Panc1 (cell line): ENCODE results near the gene VEGFA. TPM values are rescaled to one million over a fixed set of nuclear protein-coding genes. Genes with fewer than 3 reads are reported as not detected.

ENCODE experiments used
- ATAC-seq: fragments of 200-7000 bp; cut with Tn5 transposase; 2 replicates; pipeline ENCODE4 v1.9.1; 2020; ENCODE audit warnings: mild to moderate bottlenecking, moderate library complexity
- BruUV-seq: library from RNA; stranded (reverse); fragments of 400-500 nt; replicated peaks from 2 replicates; lab custom pipeline; 2021; lab: Mats Ljungman, UMichigan
- CTCF ChIA-PET: fragments of 300-600 bp; sonication (Branson Sonifier 250); formaldehyde crosslinking; loops from one replicate; lab custom pipeline; 2022; ENCODE audit warnings: antibody characterized with exemption; lab: Charles Lee
- POLR2A ChIA-PET: fragments of 300-600 bp; sonication (Branson Sonifier 250); formaldehyde crosslinking; loops from one replicate; lab custom pipeline; 2022; ENCODE audit warnings: antibody characterized with exemption; lab: Charles Lee
- DNase-seq: peaks from one replicate; pipeline ENCODE4 v3.0.0-alpha.2; 2010; ENCODE audit warnings: low read depth, low spot score
- H3K27ac ChIP-seq: 2 replicates; pipeline ENCODE4 v1.5.1; 2011; ENCODE audit warnings: mild to moderate bottlenecking, low read length, inconsistent platforms
- H3K27me3 ChIP-seq: fragments of 200-500 bp; sonication (Bioruptor generic); 2 replicates; pipeline ENCODE4 v1.6.0; 2014; ENCODE audit warnings: low read length, inconsistent platforms; ENCODE audit not compliant: control insufficient read depth, insufficient read depth
- H3K36me3 ChIP-seq: fragments of 200-500 bp; sonication (Bioruptor generic); 2 replicates; pipeline ENCODE4 v1.5.1; 2014; ENCODE audit warnings: inconsistent platforms, mild to moderate bottlenecking, low read length, moderate library complexity; ENCODE audit not compliant: control insufficient read depth, insufficient read depth
- H3K4me1 ChIP-seq: 2 replicates; pipeline ENCODE4 v1.5.1; 2011; ENCODE audit warnings: inconsistent platforms, mild to moderate bottlenecking, low read length, moderate library complexity; ENCODE audit not compliant: control insufficient read depth, insufficient read depth
- H3K4me3 ChIP-seq, 2 experiments: 2 replicates each; pipeline ENCODE4 v1.5.1; 2011 to 2012; ENCODE audit warnings: low read depth in 2 of 2, low read length in 2 of 2, mild to moderate bottlenecking in 2 of 2, inconsistent platforms in 1 of 2, moderate library complexity in 1 of 2
- H3K9me3 ChIP-seq: fragments of 200-500 bp; sonication (Bioruptor generic); 2 replicates; pipeline ENCODE4 v1.5.1; 2014; ENCODE audit warnings: low read depth, mild to moderate bottlenecking, inconsistent platforms, low read length, moderate library complexity; ENCODE audit not compliant: control insufficient read depth, insufficient read depth
- CTCF ChIP-seq: fragments of 450-650 bp; IDR thresholded peaks from 2 replicates; pipeline ENCODE4 v1.5.1; 2017; ENCODE audit warnings: mild to moderate bottlenecking
- POLR2AphosphoS5 ChIP-seq: IDR thresholded peaks from 2 replicates; pipeline ENCODE4 v1.6.1; 2012; ENCODE audit warnings: mild to moderate bottlenecking, low read depth, low read length, moderate library complexity
- SIN3A ChIP-seq: IDR thresholded peaks from 2 replicates; pipeline ENCODE4 v1.6.1; 2012; ENCODE audit warnings: low read depth, mild to moderate bottlenecking, low read length, moderate library complexity, borderline replicate concordance; ENCODE audit not compliant: insufficient read depth
- TCF7L2 ChIP-seq: IDR thresholded peaks from 2 replicates; pipeline ENCODE4 v1.6.1; 2011; ENCODE audit warnings: mild to moderate bottlenecking, low read depth, low read length, inconsistent platforms
- in situ Hi-C: cut with HindIII; loops from 2 replicates; pipeline ENCODE4 v1.10.0; 2016; ENCODE audit warnings: low sequenced_read_pairs, low pct_unique_long_range_greater_than_20kb
- intact Hi-C: fragments of 100-400 bp; cut with micrococcal nuclease; formaldehyde crosslinking; loops from one replicate; pipeline ENCODE4 v1.10.0; 2022; ENCODE audit not compliant: unreplicated experiment
- total RNA-seq: library from RNA; stranded (reverse); gene quantifications from one replicate; pipeline ENCODE4 v1.2.1, GENCODE V29; 2021; ENCODE audit not compliant: unreplicated experiment
- TF ChIP-seq, protein P1 (sequence below), 2 experiments: IDR thresholded peaks; 2 replicates each; pipeline ENCODE4 v1.6.1; 2011 to 2012; ENCODE audit warnings: low read depth in 2 of 2, control low read depth in 1 of 2, low read length in 1 of 2, mild to moderate bottlenecking in 1 of 2, moderate library complexity in 1 of 2; ENCODE audit not compliant: insufficient read depth in 1 of 2

The VEGFA gene
- total RNA-seq, 1 experiment from 2014 or later, result 98.7 TPM

DNA sequence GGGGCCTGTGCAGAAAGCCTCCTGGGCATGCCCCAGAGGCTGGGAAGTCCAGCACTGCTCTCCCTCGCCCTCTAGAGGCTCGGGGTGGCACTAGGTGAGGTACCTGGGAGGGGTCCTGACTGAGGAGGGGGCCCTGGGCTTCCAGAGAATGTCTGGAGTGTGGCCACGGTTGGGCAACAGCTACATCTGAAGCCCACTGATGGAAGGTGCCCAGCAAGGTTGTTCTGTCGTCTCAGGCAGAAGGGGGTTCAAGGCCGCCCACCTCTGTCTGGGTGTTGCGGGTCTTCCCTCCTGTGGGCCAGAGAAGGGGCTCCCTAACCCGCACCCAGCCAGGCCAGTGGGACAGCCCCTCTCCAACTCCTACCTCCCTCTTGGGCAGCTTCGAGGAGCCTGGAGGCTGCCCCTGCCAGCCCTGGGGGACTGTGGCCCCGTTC lies 11.4 kb upstream of the VEGFA start:
- no peak overlapping the region for H3K27ac ChIP-seq
- H3K36me3 ChIP-seq, result no peaks in the 10 kb centered on the region
- intact Hi-C loops (no loop called here), in situ Hi-C loops (no loop called here)
- CTCF ChIA-PET, result interaction anchor here (0.9 kb wide), 1 partner anchor 92 kb away, joined by 3 read pairs; no protein-coding TSS in a partner anchor
- ATAC-seq (peak; percentile 54; the same call in 1 of the 2 replicates), DNase-seq (no peak)
- H3K27me3 ChIP-seq, result no peaks in the 10 kb centered on the region
- TF ChIP-seq CTCF (peak; percentile 85), TCF7L2 (no peak)
- no peak overlapping the region for H3K4me3 ChIP-seq
- BruUV-seq, result no TSS peak
- POLR2A ChIA-PET, result no interaction called here
- H3K4me1 ChIP-seq, result no peaks in the 10 kb centered on the region
- H3K9me3 ChIP-seq, result no peaks in the 10 kb centered on the region

GRCh38 chr6:43759136-43759906 lies 10.7 kb upstream of the VEGFA start:
- H3K4me1 ChIP-seq, result no peaks in the 10 kb centered on the region
- no peak for DNase-seq
- no TSS peak for BruUV-seq
- TF ChIP-seq CTCF (no peak), POLR2AphosphoS5 (no peak), TCF7L2 (no peak), SIN3A (no peak)
- TF ChIP-seq, protein P1, sequence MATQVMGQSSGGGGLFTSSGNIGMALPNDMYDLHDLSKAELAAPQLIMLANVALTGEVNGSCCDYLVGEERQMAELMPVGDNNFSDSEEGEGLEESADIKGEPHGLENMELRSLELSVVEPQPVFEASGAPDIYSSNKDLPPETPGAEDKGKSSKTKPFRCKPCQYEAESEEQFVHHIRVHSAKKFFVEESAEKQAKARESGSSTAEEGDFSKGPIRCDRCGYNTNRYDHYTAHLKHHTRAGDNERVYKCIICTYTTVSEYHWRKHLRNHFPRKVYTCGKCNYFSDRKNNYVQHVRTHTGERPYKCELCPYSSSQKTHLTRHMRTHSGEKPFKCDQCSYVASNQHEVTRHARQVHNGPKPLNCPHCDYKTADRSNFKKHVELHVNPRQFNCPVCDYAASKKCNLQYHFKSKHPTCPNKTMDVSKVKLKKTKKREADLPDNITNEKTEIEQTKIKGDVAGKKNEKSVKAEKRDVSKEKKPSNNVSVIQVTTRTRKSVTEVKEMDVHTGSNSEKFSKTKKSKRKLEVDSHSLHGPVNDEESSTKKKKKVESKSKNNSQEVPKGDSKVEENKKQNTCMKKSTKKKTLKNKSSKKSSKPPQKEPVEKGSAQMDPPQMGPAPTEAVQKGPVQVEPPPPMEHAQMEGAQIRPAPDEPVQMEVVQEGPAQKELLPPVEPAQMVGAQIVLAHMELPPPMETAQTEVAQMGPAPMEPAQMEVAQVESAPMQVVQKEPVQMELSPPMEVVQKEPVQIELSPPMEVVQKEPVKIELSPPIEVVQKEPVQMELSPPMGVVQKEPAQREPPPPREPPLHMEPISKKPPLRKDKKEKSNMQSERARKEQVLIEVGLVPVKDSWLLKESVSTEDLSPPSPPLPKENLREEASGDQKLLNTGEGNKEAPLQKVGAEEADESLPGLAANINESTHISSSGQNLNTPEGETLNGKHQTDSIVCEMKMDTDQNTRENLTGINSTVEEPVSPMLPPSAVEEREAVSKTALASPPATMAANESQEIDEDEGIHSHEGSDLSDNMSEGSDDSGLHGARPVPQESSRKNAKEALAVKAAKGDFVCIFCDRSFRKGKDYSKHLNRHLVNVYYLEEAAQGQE (IDR thresholded peaks at IDR 0.05; ENCODE audit: insufficient read depth in 1 of 2, low read depth in 2 of 2, low read length in 1 of 2), result no peak
- H3K36me3 ChIP-seq, result no peaks in the 10 kb centered on the region
- ATAC-seq, result no peak
- in situ Hi-C loops, result no loop called here
- ChIA-PET CTCF (interaction anchor here (0.5 to 1.3 kb wide), 2 partner anchors 9 to 86 kb away, joined by 3 to 7 read pairs; no protein-coding TSS in a partner anchor), POLR2A (no interaction called here)
- no peaks in the 10 kb centered on the region for H3K27me3 ChIP-seq
- H3K4me3 ChIP-seq, result no peak overlapping the region
- intact Hi-C loops, result no loop called here
- no peak overlapping the region for H3K27ac ChIP-seq
- no peaks in the 10 kb centered on the region for H3K9me3 ChIP-seq
